Measurements from ENCODE around the gene CERCAM. TPM values are rescaled to one million over a fixed set of nuclear protein-coding genes. Genes with fewer than 3 reads are reported as not detected.
"Not testable (repeated sequence)": the region's sequence is repeated elsewhere in the genome, so short reads cannot be mapped to it uniquely, and the experiment has no call there.

CERCAM gene
- total RNA-seq, 1 donor from 2014 or later, result not detected

DNA sequence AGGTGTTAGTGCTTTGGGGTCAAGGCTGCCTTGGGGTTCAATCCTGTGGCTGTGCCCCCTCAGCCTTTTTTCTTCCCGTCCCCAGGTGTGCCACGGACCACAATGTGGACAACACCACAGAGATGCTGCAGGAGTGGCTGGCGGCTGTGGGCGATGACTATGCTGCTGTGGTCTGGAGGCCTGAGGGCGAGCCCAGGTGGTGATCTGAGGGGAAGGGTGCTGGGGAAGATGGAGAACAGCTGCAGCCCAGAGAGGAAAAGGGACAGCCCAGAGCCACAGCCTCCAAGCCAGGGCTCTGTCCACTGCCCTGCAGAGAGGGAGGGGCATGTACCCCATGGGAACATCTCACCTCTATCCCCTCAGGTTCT lies 2.1 kb downstream of the CERCAM start:
- Mint-ChIP-seq H3K36me3 (peaks cover 2% of the 10 kb centered on the region), H3K4me3 (peak overlapping the region; percentile 67), H3K27ac (no peak overlapping the region), H3K4me1 (peaks cover 13% of the 10 kb centered on the region), H3K27me3 (ENCODE audit: insufficient read depth, low read depth) (peaks cover 15% of the 10 kb centered on the region), H3K9me3 (no peaks in the 10 kb centered on the region)
- Histone ChIP-seq H3K79me2 (ENCODE audit: low read depth) (no peaks in the 10 kb centered on the region), H3F3A (ENCODE audit: low read depth) (peaks cover 6% of the 10 kb centered on the region), H3K4me2 (no peak overlapping the region), H3K4me3 (no peak overlapping the region), H3K9ac (no peak overlapping the region), H2AFZ (replicated peaks) (no peak overlapping the region), H3K27ac (no peak overlapping the region), H3K27me3 (peaks cover 69% of the 10 kb centered on the region), H3K4me1 (no peaks in the 10 kb centered on the region), H4K20me1 (ENCODE audit: low read depth) (peaks cover 10% of the 10 kb centered on the region), H3K9me3 (ENCODE audit: low read depth) (no peaks in the 10 kb centered on the region), H3K36me3 (no peaks in the 10 kb centered on the region)
- no peak for TF ChIP-seq EZH2phosphoT487 (IDR thresholded peaks at IDR 0.05)
- TF ChIP-seq CTCF (IDR thresholded peaks at IDR 0.05), result no peak
- no peak for DNase-seq (ENCODE audit: low spot score)

DNA sequence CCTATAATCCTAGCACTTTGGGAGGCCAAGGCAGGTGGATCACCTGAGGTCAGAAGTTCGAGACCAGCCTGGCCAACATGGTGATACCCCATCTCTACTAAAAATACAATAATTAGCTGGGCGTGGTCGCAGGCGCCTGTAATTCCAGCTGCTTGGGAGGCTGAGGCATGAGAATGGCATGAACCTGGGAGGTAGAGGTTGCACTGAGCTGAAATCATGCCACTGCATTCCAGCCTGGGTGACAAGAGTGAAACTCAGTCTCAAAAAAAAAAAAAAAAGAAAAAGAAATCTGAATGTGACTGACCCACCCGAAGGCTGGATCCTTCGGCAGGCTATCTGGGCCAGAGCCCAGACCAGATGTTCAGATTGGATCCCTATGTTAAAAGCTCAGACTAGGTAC lies 2.7 kb downstream of the CERCAM start:
- not testable (repeated sequence) for H3K9me3 Mint-ChIP-seq; H3K36me3 ChIP-seq; H3K36me3 Mint-ChIP-seq; H3K79me2 ChIP-seq (ENCODE audit: low read depth); H3K27ac Mint-ChIP-seq; H3F3A ChIP-seq (ENCODE audit: low read depth); H4K20me1 ChIP-seq (ENCODE audit: low read depth); H3K4me2 ChIP-seq; H2AFZ ChIP-seq (replicated peaks); H3K4me1 ChIP-seq; H3K4me3 ChIP-seq; DNase-seq (ENCODE audit: low spot score); H3K27ac ChIP-seq; H3K9me3 ChIP-seq (ENCODE audit: low read depth); H3K4me3 Mint-ChIP-seq; H3K9ac ChIP-seq
- peaks cover 63% of the 10 kb centered on the region for H3K27me3 ChIP-seq
- Mint-ChIP-seq H3K4me1 (peaks cover 13% of the 10 kb centered on the region), H3K27me3 (ENCODE audit: insufficient read depth, low read depth) (peaks cover 15% of the 10 kb centered on the region)

- H2AFZ ChIP-seq (replicated peaks), result no peak overlapping the region
- Mint-ChIP-seq H3K4me1 (peaks cover 13% of the 10 kb centered on the region), H3K27me3 (ENCODE audit: insufficient read depth, low read depth) (peaks cover 13% of the 10 kb centered on the region), H3K27ac (no peak overlapping the region), H3K9me3 (no peaks in the 10 kb centered on the region), H3K36me3 (peaks cover 2% of the 10 kb centered on the region), H3K4me3 (no peak overlapping the region)
- TF ChIP-seq EZH2phosphoT487 (IDR thresholded peaks at IDR 0.05), result no peak
- no peak for TF ChIP-seq CTCF (IDR thresholded peaks at IDR 0.05)
- TF ChIP-seq EZH2 (IDR thresholded peaks at IDR 0.05), result no peak
- H3K9ac ChIP-seq, result no peak overlapping the region
- H3K36me3 ChIP-seq, result no peaks in the 10 kb centered on the region
- peaks cover 53% of the 10 kb centered on the region for H3K27me3 ChIP-seq
- no peak overlapping the region for H3K27ac ChIP-seq
- no peaks in the 10 kb centered on the region for H3K9me3 ChIP-seq (ENCODE audit: low read depth)
- no peaks in the 10 kb centered on the region for H3K79me2 ChIP-seq (ENCODE audit: low read depth)
- H3K4me3 ChIP-seq, result no peak overlapping the region
- H4K20me1 ChIP-seq (ENCODE audit: low read depth), result peaks cover under 1% of the 10 kb centered on the region
- DNase-seq (ENCODE audit: low spot score), result no peak
- no peaks in the 10 kb centered on the region for H3K4me1 ChIP-seq
- H3K4me2 ChIP-seq, result no peak overlapping the region
- peaks cover 1% of the 10 kb centered on the region for H3F3A ChIP-seq (ENCODE audit: low read depth)
Measured at GRCh38 chr9:128424268-128424780, 3.7 kb downstream of the CERCAM start.

- Mint-ChIP-seq H3K4me3 (no peak overlapping the region), H3K9me3 (no peaks in the 10 kb centered on the region), H3K4me1 (peaks cover 9% of the 10 kb centered on the region), H3K27ac (no peak overlapping the region), H3K36me3 (peaks cover 2% of the 10 kb centered on the region), H3K27me3 (ENCODE audit: insufficient read depth, low read depth) (peaks cover 5% of the 10 kb centered on the region)
- no peaks in the 10 kb centered on the region for H3K36me3 ChIP-seq
- no peaks in the 10 kb centered on the region for H3K9me3 ChIP-seq (ENCODE audit: low read depth)
- H4K20me1 ChIP-seq (ENCODE audit: low read depth), result no peaks in the 10 kb centered on the region
- peaks cover 8% of the 10 kb centered on the region for H3K27me3 ChIP-seq
- H3F3A ChIP-seq (ENCODE audit: low read depth), result no peaks in the 10 kb centered on the region
- no peak overlapping the region for H3K4me2 ChIP-seq
- H3K4me1 ChIP-seq, result no peaks in the 10 kb centered on the region
- H3K79me2 ChIP-seq (ENCODE audit: low read depth), result no peaks in the 10 kb centered on the region
- H2AFZ ChIP-seq (replicated peaks), result peak overlapping the region; percentile 19
- DNase-seq (ENCODE audit: low spot score), result no peak
- no peak overlapping the region for H3K4me3 ChIP-seq
- no peak overlapping the region for H3K27ac ChIP-seq
- TF ChIP-seq CTCF (IDR thresholded peaks at IDR 0.05) (no peak), EZH2phosphoT487 (IDR thresholded peaks at IDR 0.05) (no peak), EZH2 (IDR thresholded peaks at IDR 0.05) (no peak)
- H3K9ac ChIP-seq, result no peak overlapping the region
Measured at GRCh38 chr9:128428644-128429512, 8.2 kb downstream of the CERCAM start.
